ACC112 (cell line): ENCODE measurements around the gene C1orf226.

ENCODE experiments used
- H2AFZ ChIP-seq: fragments of 200-600 bp; sonication (generic); one replicate; pipeline ENCODE4 v1.6.0; 2017; ENCODE audit warnings: antibody characterized with exemption, low read length; ENCODE audit not compliant: unreplicated experiment
- H3K27ac ChIP-seq: fragments of 200-600 bp; sonication (generic); 2 replicates; pipeline ENCODE4 v1.5.1; 2014; ENCODE audit warnings: low read depth, mild to moderate bottlenecking, antibody characterized with exemption, low read length, moderate library complexity
- H3K27me3 ChIP-seq: fragments of 200-600 bp; sonication (generic); 2 replicates; pipeline ENCODE4 v1.6.1; 2014; ENCODE audit warnings: mild to moderate bottlenecking, antibody characterized with exemption, low read length, moderate library complexity, mixed read lengths; ENCODE audit not compliant: insufficient read depth
- H3K36me3 ChIP-seq: fragments of 200-600 bp; sonication (generic); 2 replicates; pipeline ENCODE4 v1.6.1; 2016; ENCODE audit warnings: mild to moderate bottlenecking, antibody characterized with exemption, low read length, moderate library complexity, mixed read lengths; ENCODE audit not compliant: insufficient read depth
- H3K4me1 ChIP-seq: fragments of 200-600 bp; sonication (generic); one replicate; pipeline ENCODE4 v1.6.1; 2016; ENCODE audit warnings: low read length, mixed read lengths; ENCODE audit not compliant: insufficient read depth, unreplicated experiment, control insufficient read depth
- H3K4me3 ChIP-seq: fragments of 200-600 bp; sonication (generic); 2 replicates; pipeline ENCODE4 v1.5.1; 2014; ENCODE audit warnings: mild to moderate bottlenecking, low read depth, low read length
- H3K79me2 ChIP-seq: fragments of 200-600 bp; sonication (generic); one replicate; pipeline ENCODE4 v1.6.0; 2016; ENCODE audit warnings: low read length; ENCODE audit not compliant: control insufficient read depth, unreplicated experiment, insufficient read depth

C1orf226 gene

DNA sequence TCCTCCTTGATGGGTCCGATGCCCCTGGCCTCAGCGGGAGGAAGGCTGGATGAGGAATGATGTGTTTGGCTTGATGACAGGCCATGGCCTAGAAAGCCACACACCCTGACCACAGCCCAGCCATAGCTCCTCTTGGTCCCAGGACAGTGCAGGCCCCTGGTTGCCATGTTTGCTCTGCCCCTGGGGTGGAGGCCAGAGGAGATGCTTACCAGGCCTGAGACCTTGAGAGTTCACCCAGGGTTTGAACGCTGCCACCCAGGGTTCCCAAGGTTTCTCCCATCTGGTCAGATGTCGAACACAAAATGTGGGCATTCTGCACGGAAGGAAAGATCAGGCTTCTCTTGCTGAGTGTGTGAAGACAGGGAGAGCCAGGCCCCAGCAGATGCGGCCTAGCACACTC lies 2.6 kb downstream of the C1orf226 start:
- H3K27ac ChIP-seq: no peak overlapping the region
- H3K4me1 ChIP-seq: peaks cover 12% of the 10 kb centered on the region
- H2AFZ ChIP-seq: no peak overlapping the region
- no peaks in the 10 kb centered on the region for H3K36me3 ChIP-seq
- no peaks in the 10 kb centered on the region for H3K79me2 ChIP-seq
- H3K27me3 ChIP-seq: no peaks in the 10 kb centered on the region
- H3K4me3 ChIP-seq: no peak overlapping the region

GRCh38 chr1:162384601-162385279 lies 3.2 kb downstream of the C1orf226 start:
- H3K27ac ChIP-seq: no peak overlapping the region
- H3K4me3 ChIP-seq: no peak overlapping the region
- no peak overlapping the region for H2AFZ ChIP-seq
- peaks cover 12% of the 10 kb centered on the region for H3K4me1 ChIP-seq
- H3K79me2 ChIP-seq: no peaks in the 10 kb centered on the region
- H3K36me3 ChIP-seq: no peaks in the 10 kb centered on the region
- H3K27me3 ChIP-seq: no peaks in the 10 kb centered on the region

- Histone ChIP-seq H2AFZ (no peak overlapping the region), H3K27me3 (no peaks in the 10 kb centered on the region), H3K4me1 (peaks cover 12% of the 10 kb centered on the region), H3K36me3 (no peaks in the 10 kb centered on the region), H3K79me2 (no peaks in the 10 kb centered on the region), H3K27ac (no peak overlapping the region), H3K4me3 (no peak overlapping the region)
Measured at GRCh38 chr1:162385280-162385623, 3.7 kb downstream of the C1orf226 start.

- Histone ChIP-seq H3K27me3 (no peaks in the 10 kb centered on the region), H2AFZ (no peak overlapping the region), H3K4me3 (no peak overlapping the region), H3K27ac (no peak overlapping the region), H3K4me1 (peaks cover 12% of the 10 kb centered on the region), H3K36me3 (no peaks in the 10 kb centered on the region), H3K79me2 (no peaks in the 10 kb centered on the region)
Measured at GRCh38 chr1:162385702-162386101, 4.2 kb downstream of the C1orf226 start.

GRCh38 chr1:162386292-162387225 lies 5.0 kb downstream of the C1orf226 start:
- H3K4me3 ChIP-seq: no peak overlapping the region
- peaks cover 6% of the 10 kb centered on the region for H3K4me1 ChIP-seq
- no peak overlapping the region for H3K27ac ChIP-seq

GRCh38 chr1:162387226-162388082 lies 5.9 kb downstream of the C1orf226 start:
- no peak overlapping the region for H2AFZ ChIP-seq
- no peaks in the 10 kb centered on the region for H3K4me1 ChIP-seq
- no peaks in the 10 kb centered on the region for H3K27me3 ChIP-seq

More at GRCh38 chr1:162386292-162387225, 5.0 kb downstream of the C1orf226 start:
- H3K79me2 ChIP-seq: no peaks in the 10 kb centered on the region
- no peak overlapping the region for H2AFZ ChIP-seq
- no peaks in the 10 kb centered on the region for H3K36me3 ChIP-seq
- H3K27me3 ChIP-seq: no peaks in the 10 kb centered on the region

DNA sequence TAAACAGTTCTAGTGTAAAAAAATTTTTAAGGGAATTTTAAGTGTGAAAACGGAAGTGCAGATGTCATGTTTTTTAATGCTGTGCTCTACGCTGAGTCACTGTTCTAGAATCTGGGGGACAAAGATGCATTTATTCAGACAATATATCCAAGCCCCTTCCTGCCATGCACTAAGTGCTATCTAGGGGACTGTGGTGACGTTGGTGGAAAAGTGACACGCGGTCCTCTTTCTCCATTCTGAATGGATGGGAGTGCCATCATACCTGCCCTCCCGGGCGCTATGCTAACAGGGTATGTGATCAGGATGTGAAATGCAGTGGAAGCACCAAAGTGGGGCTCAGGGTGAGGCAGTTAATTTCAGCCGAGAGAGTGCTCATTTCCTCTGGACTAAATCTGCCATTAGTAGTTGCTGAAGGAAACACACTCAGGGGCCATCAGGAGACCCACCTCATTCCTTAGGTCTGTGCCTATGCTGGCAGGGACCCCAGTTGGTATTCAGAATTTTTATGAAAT lies 6.6 kb downstream of the C1orf226 start:
- no peaks in the 10 kb centered on the region for H3K79me2 ChIP-seq
- no peaks in the 10 kb centered on the region for H3K36me3 ChIP-seq
- H3K27me3 ChIP-seq: no peaks in the 10 kb centered on the region
- no peak overlapping the region for H2AFZ ChIP-seq
- no peak overlapping the region for H3K4me3 ChIP-seq
- no peak overlapping the region for H3K27ac ChIP-seq
- no peaks in the 10 kb centered on the region for H3K4me1 ChIP-seq

More at GRCh38 chr1:162387226-162388082, 5.9 kb downstream of the C1orf226 start:
- H3K79me2 ChIP-seq: no peaks in the 10 kb centered on the region
- no peak overlapping the region for H3K4me3 ChIP-seq
- no peak overlapping the region for H3K27ac ChIP-seq
- H3K36me3 ChIP-seq: no peaks in the 10 kb centered on the region

GRCh38 chr1:162388615-162389014 lies 7.1 kb downstream of the C1orf226 start:
- no peaks in the 10 kb centered on the region for H3K79me2 ChIP-seq
- no peak overlapping the region for H2AFZ ChIP-seq
- no peaks in the 10 kb centered on the region for H3K4me1 ChIP-seq
- no peaks in the 10 kb centered on the region for H3K36me3 ChIP-seq
- no peak overlapping the region for H3K4me3 ChIP-seq
- no peak overlapping the region for H3K27ac ChIP-seq
- no peaks in the 10 kb centered on the region for H3K27me3 ChIP-seq

DNA sequence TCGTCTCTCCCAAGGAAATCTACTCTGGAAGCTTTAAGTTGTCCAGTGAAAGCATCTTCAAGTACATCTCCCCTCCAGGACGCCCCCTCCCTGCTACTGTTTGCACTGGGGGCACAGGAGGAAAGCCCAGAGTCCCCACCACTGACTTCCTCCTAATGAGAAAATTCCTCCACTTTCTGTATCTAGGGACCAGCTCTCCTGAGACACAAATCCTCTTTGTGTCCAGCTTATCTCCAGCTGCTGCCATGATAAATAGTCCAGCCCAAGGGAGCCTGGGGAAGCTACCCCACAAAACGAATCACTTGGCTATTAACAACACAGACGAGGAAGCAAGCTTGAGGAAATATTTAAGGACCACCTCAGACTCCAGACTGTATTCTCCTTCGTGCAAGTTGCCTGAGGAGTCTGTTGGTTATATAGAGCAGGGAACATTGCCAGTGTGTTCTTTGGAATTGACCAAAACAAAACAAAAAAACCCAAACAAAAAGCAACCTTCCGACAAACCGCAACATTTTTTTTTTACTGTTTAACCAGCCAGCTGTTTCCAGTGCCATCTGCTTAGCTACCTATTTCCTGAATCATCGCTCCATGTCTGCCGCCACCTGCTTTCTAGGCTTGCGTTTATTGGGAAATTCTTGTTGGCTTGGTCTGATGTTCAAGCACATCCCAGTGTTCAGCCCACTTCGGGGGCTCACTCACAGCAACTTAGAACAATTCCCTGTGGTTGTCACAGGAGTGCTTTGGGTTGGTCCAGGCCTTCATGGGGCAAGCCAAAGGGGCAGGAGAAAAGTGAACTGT lies 7.7 kb downstream of the C1orf226 start:
- Histone ChIP-seq H2AFZ (no peak overlapping the region), H3K27me3 (no peaks in the 10 kb centered on the region), H3K4me1 (no peaks in the 10 kb centered on the region), H3K4me3 (no peak overlapping the region), H3K36me3 (no peaks in the 10 kb centered on the region), H3K27ac (no peak overlapping the region), H3K79me2 (no peaks in the 10 kb centered on the region)

DNA sequence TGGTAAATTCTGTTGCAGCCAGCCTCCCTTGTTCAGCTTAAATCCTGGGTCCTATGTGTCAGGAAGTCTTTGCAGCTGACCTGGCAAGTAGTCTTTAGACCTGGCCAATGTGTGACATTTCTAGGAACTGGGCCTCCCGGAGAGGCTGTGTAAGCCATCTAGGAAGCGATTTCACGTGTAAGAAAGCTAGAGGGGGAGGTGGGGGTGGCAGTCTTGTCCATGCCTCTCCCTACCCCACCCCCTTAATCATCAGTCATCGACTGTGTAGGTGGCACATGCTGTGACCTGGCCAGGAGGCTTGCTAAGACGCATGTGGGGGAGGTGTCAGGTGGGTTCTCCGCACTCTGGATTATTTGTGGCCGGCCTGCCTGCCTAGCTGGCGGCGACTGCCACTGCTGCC lies 8.4 kb downstream of the C1orf226 start:
- H3K4me1 ChIP-seq: no peaks in the 10 kb centered on the region
- no peak overlapping the region for H2AFZ ChIP-seq
- H3K27me3 ChIP-seq: no peaks in the 10 kb centered on the region

More for the DNA sequence above, 8.4 kb downstream of the C1orf226 start:
- H3K36me3 ChIP-seq: no peaks in the 10 kb centered on the region
- H3K27ac ChIP-seq: no peak overlapping the region
- H3K79me2 ChIP-seq: no peaks in the 10 kb centered on the region
- no peak overlapping the region for H3K4me3 ChIP-seq
